Stimulated activated CD4-positive, alpha-beta T cell treated with anti-CD3 and anti-CD28 coated beads, Interleukin-2, amount 100 ng/mL, for 24 hours (primary cell): ENCODE results near the gene MYO5B.

Source experiments
- DNase-seq, 2 donors: peaks; one replicate each; pipeline ENCODE4 v3.0.0-alpha.2; 2020

Gene MYO5B

GRCh38 chr18:50006470-50007046, 188.4 kb downstream of the MYO5B start:
- no peak for DNase-seq

GRCh38 chr18:50004013-50004412, 190.9 kb downstream of the MYO5B start:
- no peak for DNase-seq

GRCh38 chr18:50002781-50003180, 192.2 kb downstream of the MYO5B start:
- no peak for DNase-seq

GRCh38 chr18:50000227-50000626, 194.7 kb downstream of the MYO5B start:
- DNase-seq = no peak

- DNase-seq = no peak
These were observed 195.8 kb downstream of the MYO5B start for GRCh38 chr18:49999128-49999527.

- DNase-seq = no peak
These were observed 197.4 kb downstream of the MYO5B start for GRCh38 chr18:49997558-49997957.

- DNase-seq = no peak
These were observed 200.5 kb downstream of the MYO5B start for GRCh38 chr18:49994410-49994809.

GRCh38 chr18:49993299-49993698, 201.6 kb downstream of the MYO5B start:
- DNase-seq = no peak

- DNase-seq = no peak
These were observed 206.2 kb downstream of the MYO5B start for GRCh38 chr18:49988733-49989132.

- no peak for DNase-seq
These were observed 206.8 kb downstream of the MYO5B start for GRCh38 chr18:49988101-49988500.

GRCh38 chr18:49985236-49985635, 209.7 kb downstream of the MYO5B start:
- no peak for DNase-seq

- no peak for DNase-seq
These were observed 214.1 kb downstream of the MYO5B start for GRCh38 chr18:49980896-49981295.

- DNase-seq = no peak
These were observed 218.0 kb downstream of the MYO5B start for GRCh38 chr18:49976795-49977560.

- DNase-seq = no peak
These were observed 218.9 kb downstream of the MYO5B start for GRCh38 chr18:49976001-49976400.

GRCh38 chr18:49974079-49974478, 220.9 kb downstream of the MYO5B start:
- DNase-seq = no peak

- DNase-seq = no peak
These were observed 221.4 kb downstream of the MYO5B start for GRCh38 chr18:49973592-49973991.

- no peak for DNase-seq
These were observed 222.4 kb downstream of the MYO5B start for GRCh38 chr18:49972535-49972934.

GRCh38 chr18:49971462-49971861, 223.5 kb downstream of the MYO5B start:
- no peak for DNase-seq

- DNase-seq = no peak
These were observed 224.6 kb downstream of the MYO5B start for GRCh38 chr18:49970319-49970718.

GRCh38 chr18:49968644-49969309, 226.2 kb downstream of the MYO5B start:
- DNase-seq = no peak

GRCh38 chr18:49967636-49968313, 227.2 kb downstream of the MYO5B start:
- no peak for DNase-seq

GRCh38 chr18:49967171-49967570, 227.8 kb downstream of the MYO5B start:
- DNase-seq = no peak

- DNase-seq = no peak
These were observed 228.9 kb downstream of the MYO5B start for GRCh38 chr18:49966090-49966489.

- DNase-seq = no peak
These were observed 231.7 kb downstream of the MYO5B start for GRCh38 chr18:49963217-49963616.
